D721Med (cell line): ENCODE data around the gene RERG.

Experiments used
- DNase-seq: peaks from one replicate; pipeline ENCODE4 v3.0.0; 2011; ENCODE audit warnings: low spot score; ENCODE audit not compliant: insufficient read length
- FAIRE-seq: peaks from 2 replicates; lab custom pipeline; 2011; peaks lifted over from hg19 to GRCh38; lab: Jason Lieb, UNC
- TF ChIP-seq, protein P1 (sequence below): IDR thresholded peaks from 2 replicates; pipeline ENCODE4 v1.5.1; 2012; ENCODE audit warnings: mild to moderate bottlenecking, control low read depth; ENCODE audit not compliant: insufficient read depth; ENCODE audit errors: missing control alignments

Gene RERG

DNA sequence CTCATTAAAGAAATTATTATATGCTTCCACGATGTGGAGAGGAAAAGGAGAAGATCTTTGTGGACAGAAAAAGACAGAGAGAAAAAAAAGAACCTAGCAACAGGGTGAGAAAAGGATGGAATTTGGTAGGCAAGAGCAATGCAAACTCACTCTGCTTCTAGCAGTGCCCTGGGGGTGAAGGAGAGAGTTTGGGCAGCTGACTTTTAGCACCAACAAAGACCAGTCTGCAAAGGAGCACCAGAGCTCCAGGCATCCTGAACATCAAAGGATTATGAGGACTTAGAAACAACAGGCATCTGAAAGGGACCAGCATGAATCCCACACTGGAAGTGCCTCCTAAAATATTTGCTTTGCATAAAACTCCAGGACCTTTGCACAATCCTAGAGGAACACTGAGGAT, 32.8 kb upstream of the RERG start:
- DNase-seq (no peak), FAIRE-seq (no peak)
- TF ChIP-seq, protein P1, sequence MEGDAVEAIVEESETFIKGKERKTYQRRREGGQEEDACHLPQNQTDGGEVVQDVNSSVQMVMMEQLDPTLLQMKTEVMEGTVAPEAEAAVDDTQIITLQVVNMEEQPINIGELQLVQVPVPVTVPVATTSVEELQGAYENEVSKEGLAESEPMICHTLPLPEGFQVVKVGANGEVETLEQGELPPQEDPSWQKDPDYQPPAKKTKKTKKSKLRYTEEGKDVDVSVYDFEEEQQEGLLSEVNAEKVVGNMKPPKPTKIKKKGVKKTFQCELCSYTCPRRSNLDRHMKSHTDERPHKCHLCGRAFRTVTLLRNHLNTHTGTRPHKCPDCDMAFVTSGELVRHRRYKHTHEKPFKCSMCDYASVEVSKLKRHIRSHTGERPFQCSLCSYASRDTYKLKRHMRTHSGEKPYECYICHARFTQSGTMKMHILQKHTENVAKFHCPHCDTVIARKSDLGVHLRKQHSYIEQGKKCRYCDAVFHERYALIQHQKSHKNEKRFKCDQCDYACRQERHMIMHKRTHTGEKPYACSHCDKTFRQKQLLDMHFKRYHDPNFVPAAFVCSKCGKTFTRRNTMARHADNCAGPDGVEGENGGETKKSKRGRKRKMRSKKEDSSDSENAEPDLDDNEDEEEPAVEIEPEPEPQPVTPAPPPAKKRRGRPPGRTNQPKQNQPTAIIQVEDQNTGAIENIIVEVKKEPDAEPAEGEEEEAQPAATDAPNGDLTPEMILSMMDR, result no peak

DNA sequence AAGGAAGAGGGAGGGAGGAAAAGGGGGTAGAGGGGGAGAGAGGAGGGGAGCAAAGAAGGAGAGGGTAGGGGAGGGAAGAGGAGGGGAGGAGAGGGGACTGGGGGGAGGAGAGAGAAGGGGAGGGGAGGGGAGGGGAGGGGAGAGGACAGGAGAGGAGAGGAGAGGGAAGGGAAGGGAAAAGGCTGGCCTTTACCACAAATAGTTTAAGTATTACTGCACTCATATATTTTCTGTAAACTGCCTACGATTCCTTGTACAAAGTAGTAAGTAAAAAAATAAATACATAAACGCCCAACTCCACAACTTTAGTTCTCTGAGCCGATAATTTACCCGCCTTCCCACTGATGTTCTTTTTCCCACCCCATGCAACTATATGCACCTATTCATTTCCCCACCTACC, 23.7 kb upstream of the RERG start:
- no peak for FAIRE-seq
- DNase-seq, result no peak
- TF ChIP-seq, protein P1, result no peak

DNA sequence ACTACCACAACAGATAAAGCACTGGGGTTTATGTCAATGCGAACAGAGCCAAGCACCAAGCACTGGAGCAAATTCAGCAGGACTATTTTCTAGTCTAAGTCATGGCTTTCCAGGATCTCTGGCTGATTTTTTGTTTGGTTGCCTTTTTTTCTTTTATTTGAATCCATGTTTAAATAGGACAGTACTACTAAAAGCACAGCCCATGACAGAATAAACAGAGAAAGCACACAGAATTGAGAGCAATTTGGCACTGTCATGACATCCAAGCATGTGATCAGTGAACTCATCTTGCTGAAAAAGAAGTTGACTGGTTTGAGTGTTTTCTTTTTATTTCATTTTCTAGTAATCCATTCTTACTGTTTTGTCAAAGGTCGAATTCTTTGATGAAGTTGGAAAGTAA, 23.1 kb upstream of the RERG start:
- TF ChIP-seq, protein P1, result no peak
- DNase-seq (no peak), FAIRE-seq (no peak)

DNA sequence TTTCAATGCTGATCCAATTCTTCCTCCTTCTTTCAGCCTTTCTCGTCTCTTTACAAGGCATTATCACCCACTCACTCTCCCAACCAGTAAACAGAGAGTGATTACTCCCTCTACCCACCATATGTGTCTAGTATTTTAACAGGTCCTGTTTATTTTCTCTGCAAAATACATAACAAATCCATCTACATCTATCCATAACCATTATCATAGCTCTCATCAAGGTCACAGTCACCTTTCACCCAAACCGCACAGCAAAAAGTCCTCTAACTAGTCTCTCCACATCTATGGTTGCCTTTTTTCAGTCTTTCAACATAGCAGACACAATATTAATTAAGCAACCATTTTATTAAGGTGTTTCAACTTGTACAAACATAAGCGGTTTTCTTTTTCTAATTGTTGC, 21.9 kb upstream of the RERG start:
- TF ChIP-seq, protein P1, result no peak
- no peak for DNase-seq
- FAIRE-seq, result no peak

DNA sequence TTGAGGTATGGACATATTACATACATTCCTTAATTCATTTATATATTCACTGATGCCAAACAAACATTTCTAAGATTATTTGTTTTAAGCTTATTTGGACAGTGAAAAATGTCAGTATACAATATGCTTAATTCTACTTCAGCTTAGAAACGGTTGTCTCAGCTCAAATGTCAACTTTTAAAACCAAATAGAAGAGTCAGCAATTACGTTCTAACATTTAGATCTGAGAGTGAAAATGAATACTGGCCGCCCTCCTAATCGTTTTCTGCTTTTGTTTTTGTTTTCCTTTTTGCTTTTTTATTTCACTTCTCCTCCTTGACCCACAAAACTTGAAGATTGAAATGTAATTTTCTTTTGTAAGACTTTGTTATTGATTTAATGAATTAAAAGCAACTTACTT, 19.7 kb upstream of the RERG start:
- FAIRE-seq (no peak), DNase-seq (no peak)
- TF ChIP-seq, protein P1, result no peak

DNA sequence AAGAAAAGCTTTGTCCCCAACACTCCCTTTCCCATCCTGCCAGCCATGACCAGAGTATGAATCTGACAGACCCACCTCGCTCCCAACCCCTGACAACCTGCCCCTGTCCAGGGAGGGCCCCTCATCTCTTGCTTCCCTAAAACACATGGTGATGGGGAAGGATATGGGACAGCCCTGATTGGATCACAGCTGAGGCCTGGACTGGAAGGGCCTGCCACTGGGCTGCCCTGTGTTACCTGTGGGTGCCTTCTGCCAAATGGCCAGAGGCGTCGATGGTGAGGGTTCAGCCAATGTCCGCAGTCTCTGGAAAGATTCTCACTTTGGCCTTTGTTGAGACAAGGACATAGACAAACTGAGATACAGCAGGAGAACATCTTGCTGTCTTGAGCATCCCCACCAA, 13.3 kb upstream of the RERG start:
- FAIRE-seq (no peak), DNase-seq (no peak)
- TF ChIP-seq, protein P1, result no peak

DNA sequence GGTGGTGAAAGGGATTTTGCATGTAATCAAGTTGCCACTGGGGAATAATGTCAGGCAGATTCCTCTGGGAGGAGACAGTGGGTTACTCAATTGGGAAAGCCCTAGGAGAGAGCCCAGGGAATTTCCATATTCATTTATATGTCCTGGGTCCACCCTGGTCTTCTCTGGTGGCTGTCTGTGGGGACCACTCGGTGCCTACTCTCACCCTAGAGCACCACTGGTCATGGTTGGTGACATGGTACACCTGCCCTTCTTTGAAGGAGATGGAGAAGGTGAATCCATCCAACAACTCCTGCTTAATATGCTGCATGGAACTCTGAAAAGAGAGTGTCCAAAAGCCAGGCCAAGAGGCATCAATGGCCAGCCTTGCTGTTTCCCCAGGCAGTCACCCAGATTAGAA, 12.8 kb upstream of the RERG start:
- FAIRE-seq, result no peak
- TF ChIP-seq, protein P1, result no peak

More for the DNA sequence above, 12.8 kb upstream of the RERG start:
- DNase-seq, result no peak
